H7 (cell line): ENCODE results near the gene SPPL2B. TPM values are rescaled to one million over a fixed set of nuclear protein-coding genes. Genes with fewer than 3 reads are reported as not detected.

Source experiments
- DNase-seq: peaks from one replicate; pipeline ENCODE4 v3.0.0; 2012
- H3K27me3 ChIP-seq: 2 replicates; pipeline ENCODE4 v1.6.0; 2011; ENCODE audit warnings: mild to moderate bottlenecking, low read length; ENCODE audit not compliant: control insufficient read depth, insufficient read depth
- H3K36me3 ChIP-seq: replicated peaks from 2 replicates; pipeline ENCODE4 v1.5.1; 2011; ENCODE audit warnings: low read length; ENCODE audit not compliant: control insufficient read depth, insufficient read depth
- H3K4me3 ChIP-seq: 2 replicates; pipeline ENCODE4 v1.5.1; 2011; ENCODE audit warnings: low read depth, mild to moderate bottlenecking, control low read depth, low read length, moderate library complexity; ENCODE audit not compliant: insufficient read depth
- total RNA-seq: library from RNA; depleted of rRNA; stranded (reverse); fragments of >200 nt; shearing (Covaris generic); gene quantifications from 2 replicates; pipeline ENCODE4 v1.2.3, GENCODE V29; 2014

The SPPL2B gene
- total RNA-seq, 1 experiment from 2014 or later: 65.9 TPM

- H3K36me3 ChIP-seq: no peaks in the 10 kb centered on the region
- peaks cover 35% of the 10 kb centered on the region; the same call in 1 of the 2 replicates for H3K27me3 ChIP-seq
- peak overlapping the region; percentile 25; the same call in 1 of the 2 replicates for H3K4me3 ChIP-seq
- DNase-seq: peak; percentile 86
These were observed 37.9 kb upstream of the SPPL2B start for GRCh38 chr19:2290441-2291184.

- H3K36me3 ChIP-seq: no peaks in the 10 kb centered on the region
- DNase-seq: peak; percentile 94
- H3K4me3 ChIP-seq: peak overlapping the region; percentile 25; the same call in 1 of the 2 replicates
- peaks cover 35% of the 10 kb centered on the region; the same call in 1 of the 2 replicates for H3K27me3 ChIP-seq
These were observed 37.2 kb upstream of the SPPL2B start for GRCh38 chr19:2291185-2291751.

GRCh38 chr19:2294687-2295335 lies 33.7 kb upstream of the SPPL2B start:
- H3K27me3 ChIP-seq: peaks cover 23% of the 10 kb centered on the region; the same call in 1 of the 2 replicates
- peak; percentile 71 for DNase-seq
- no peak overlapping the region for H3K4me3 ChIP-seq
- H3K36me3 ChIP-seq: no peaks in the 10 kb centered on the region

GRCh38 chr19:2296141-2296540 lies 32.3 kb upstream of the SPPL2B start:
- Histone ChIP-seq H3K27me3 (peaks cover 9% of the 10 kb centered on the region; the same call in 1 of the 2 replicates), H3K4me3 (no peak overlapping the region), H3K36me3 (no peaks in the 10 kb centered on the region)
- no peak for DNase-seq

- no peak overlapping the region for H3K4me3 ChIP-seq
- peak; percentile 59 for DNase-seq
- H3K36me3 ChIP-seq: no peaks in the 10 kb centered on the region
- H3K27me3 ChIP-seq: peaks cover 2% of the 10 kb centered on the region
These were observed 28.0 kb upstream of the SPPL2B start for GRCh38 chr19:2300533-2300932.

GRCh38 chr19:2302319-2303210 lies 25.9 kb upstream of the SPPL2B start:
- H3K4me3 ChIP-seq: no peak overlapping the region; the same call in 1 of the 2 replicates

GRCh38 chr19:2303211-2303798 lies 25.2 kb upstream of the SPPL2B start:
- Histone ChIP-seq H3K36me3 (no peaks in the 10 kb centered on the region), H3K27me3 (peaks cover 12% of the 10 kb centered on the region), H3K4me3 (no peak overlapping the region)
- peak; percentile 65 for DNase-seq

More at GRCh38 chr19:2302319-2303210, 25.9 kb upstream of the SPPL2B start:
- no peaks in the 10 kb centered on the region for H3K36me3 ChIP-seq
- H3K27me3 ChIP-seq: peaks cover 6% of the 10 kb centered on the region
- peak; percentile 93 for DNase-seq

- peaks cover 16% of the 10 kb centered on the region for H3K27me3 ChIP-seq
- no peak overlapping the region for H3K4me3 ChIP-seq
- H3K36me3 ChIP-seq: no peaks in the 10 kb centered on the region
- peak; percentile 62 for DNase-seq
These were observed 22.8 kb upstream of the SPPL2B start for GRCh38 chr19:2305452-2306280.

GRCh38 chr19:2306281-2306806 lies 22.1 kb upstream of the SPPL2B start:
- Histone ChIP-seq H3K36me3 (no peaks in the 10 kb centered on the region), H3K27me3 (peaks cover 16% of the 10 kb centered on the region), H3K4me3 (no peak overlapping the region)
- DNase-seq: peak; percentile 56

GRCh38 chr19:2306971-2307370 lies 21.5 kb upstream of the SPPL2B start:
- DNase-seq: peak; percentile 57
- Histone ChIP-seq H3K27me3 (peaks cover 16% of the 10 kb centered on the region), H3K4me3 (no peak overlapping the region), H3K36me3 (no peaks in the 10 kb centered on the region)

- DNase-seq: peak; percentile 77
- H3K27me3 ChIP-seq: peaks cover 14% of the 10 kb centered on the region
- no peaks in the 10 kb centered on the region for H3K36me3 ChIP-seq
- peak overlapping the region; percentile 25; the same call in 1 of the 2 replicates for H3K4me3 ChIP-seq
These were observed 20.9 kb upstream of the SPPL2B start for GRCh38 chr19:2307518-2308012.

GRCh38 chr19:2308114-2308556 lies 20.3 kb upstream of the SPPL2B start, which contains the start of gene LINGO3:
Gene LINGO3, minus strand, starts transcription at chr19:2308154. Its CDS starts 16,378 bp downstream, at chr19:2291776.
- Histone ChIP-seq H3K36me3 (no peaks in the 10 kb centered on the region), H3K4me3 (peak within 1 kb of the TSS; percentile 29), H3K27me3 (peaks cover 14% of the 10 kb centered on the region)
- DNase-seq: peak; percentile 88
